HG02981 (cell line): Measurements from ENCODE around the gene HEPHL1.
"Not testable (repeated sequence)": the region's sequence is repeated elsewhere in the genome, so short reads cannot be mapped to it uniquely, and the experiment has no call there.

Experiments used
- ATAC-seq: cut with Tn5 transposase; IDR thresholded peaks from one replicate; pipeline ENCODE4 v1.9.1; 2021; ENCODE audit warnings: mild to moderate bottlenecking, moderate library complexity; ENCODE audit not compliant: unreplicated experiment

The HEPHL1 gene

GRCh38 chr11:94149431-94150017 lies 128.4 kb downstream of the HEPHL1 start:
- no peak for ATAC-seq

GRCh38 chr11:94150056-94150455 lies 128.9 kb downstream of the HEPHL1 start:
- no peak for ATAC-seq

- no peak for ATAC-seq
Measured at GRCh38 chr11:94150704-94151685, 129.8 kb downstream of the HEPHL1 start.

GRCh38 chr11:94151903-94152677 lies 130.9 kb downstream of the HEPHL1 start:
- peak; percentile 45 for ATAC-seq

- no peak for ATAC-seq
Measured at GRCh38 chr11:94152678-94153065, 131.5 kb downstream of the HEPHL1 start.

- ATAC-seq: no peak
Measured at GRCh38 chr11:94153320-94153719, 132.2 kb downstream of the HEPHL1 start.

- no peak for ATAC-seq
Measured at GRCh38 chr11:94154095-94154856, 133.1 kb downstream of the HEPHL1 start.

- not testable (repeated sequence) for ATAC-seq
Measured at GRCh38 chr11:94157339-94157738, 136.2 kb downstream of the HEPHL1 start.
